Sigmoid colon (tissue), 4 donors: ENCODE data around the gene DYSF.

Experiments
- CTCF ChIP-seq, 4 experiments: fragments of 450-650 bp in 3 of 4; fragments of 200-600 bp in 1 of 4; IDR thresholded peaks; one replicate each; pipeline ENCODE4 v1.5.1; 2016 to 2019; ENCODE audit warnings: antibody characterized with exemption in 4 of 4, mild to moderate bottlenecking in 3 of 4, moderate library complexity in 2 of 4
- EP300 ChIP-seq, 4 donors: sonication (generic); formaldehyde crosslinking; IDR thresholded peaks; one replicate each; pipeline ENCODE4 v1.6.1; 2017; ENCODE audit warnings: antibody characterized with exemption in 4 of 4

DNA sequence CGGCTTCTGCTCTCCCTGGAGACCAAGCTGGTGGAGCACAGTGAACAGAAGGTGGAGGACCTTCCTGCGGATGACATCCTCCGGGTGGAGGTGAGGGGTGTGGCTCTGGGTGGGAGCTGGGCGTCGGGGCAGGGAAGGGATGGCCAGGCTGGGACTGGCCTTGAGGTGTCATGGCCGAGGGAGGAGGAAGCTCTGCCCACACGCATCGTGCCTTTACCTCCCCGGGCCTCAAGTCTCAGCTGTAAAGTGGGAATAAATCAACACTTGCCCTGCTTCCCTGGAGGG is 98.2 kb downstream of the DYSF start:
- TF ChIP-seq CTCF (IDR thresholded peaks at IDR 0.05) (no peak), EP300 (IDR thresholded peaks at IDR 0.05) (no peak)
